Suprapubic skin (tissue), 4 donors: Measurements from ENCODE around the gene CASP14.

Experiments
- EP300 ChIP-seq: sonication (generic); formaldehyde crosslinking; IDR thresholded peaks from one replicate; pipeline ENCODE4 v1.6.1; 2017; ENCODE audit warnings: antibody characterized with exemption
- POLR2A ChIP-seq, 2 donors: fragments of 450-650 bp; IDR thresholded peaks; one replicate each; pipeline ENCODE4 v1.6.1; 2017; ENCODE audit warnings: antibody characterized with exemption in 2 of 2, mild to moderate bottlenecking in 2 of 2, moderate library complexity in 2 of 2
- POLR2AphosphoS5 ChIP-seq, 3 donors: sonication (generic); formaldehyde crosslinking; IDR thresholded peaks; one replicate each; pipeline ENCODE4 v1.6.1; 2017; ENCODE audit warnings: antibody characterized with exemption in 3 of 3
- TF ChIP-seq, protein P1 (sequence below), 2 donors: fragments of 200-600 bp in 1 of 2; fragments of 450-650 bp in 1 of 2; sonication (generic) in 1 of 2; IDR thresholded peaks; one replicate each; pipeline ENCODE4 v1.5.1; 2016 to 2019; ENCODE audit warnings: antibody characterized with exemption in 2 of 2, mild to moderate bottlenecking in 1 of 2, moderate library complexity in 1 of 2

DNA sequence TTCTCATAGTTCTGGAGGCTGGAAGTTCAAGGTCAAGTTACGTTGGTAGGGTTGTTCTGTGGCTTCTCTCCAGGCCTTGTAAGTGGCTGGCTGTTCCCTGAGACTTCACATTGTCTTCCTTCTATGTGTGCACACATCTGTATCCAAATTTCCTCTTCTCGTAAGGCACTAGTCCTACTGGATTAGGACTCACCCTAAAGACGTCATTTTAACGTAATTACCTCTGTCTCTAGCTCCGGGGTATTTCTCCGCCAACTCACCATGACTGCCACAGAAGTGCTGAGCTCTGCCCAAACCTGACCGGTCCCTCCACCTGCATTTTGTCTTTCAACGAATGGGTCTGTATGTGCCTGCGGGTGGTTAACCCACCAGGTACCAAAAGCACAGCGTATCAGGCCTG, 49.2 kb downstream of the CASP14 start:
- TF ChIP-seq POLR2A (IDR thresholded peaks at IDR 0.05) (no peak), POLR2AphosphoS5 (IDR thresholded peaks at IDR 0.05) (no peak), EP300 (no peak)
- TF ChIP-seq, protein P1, sequence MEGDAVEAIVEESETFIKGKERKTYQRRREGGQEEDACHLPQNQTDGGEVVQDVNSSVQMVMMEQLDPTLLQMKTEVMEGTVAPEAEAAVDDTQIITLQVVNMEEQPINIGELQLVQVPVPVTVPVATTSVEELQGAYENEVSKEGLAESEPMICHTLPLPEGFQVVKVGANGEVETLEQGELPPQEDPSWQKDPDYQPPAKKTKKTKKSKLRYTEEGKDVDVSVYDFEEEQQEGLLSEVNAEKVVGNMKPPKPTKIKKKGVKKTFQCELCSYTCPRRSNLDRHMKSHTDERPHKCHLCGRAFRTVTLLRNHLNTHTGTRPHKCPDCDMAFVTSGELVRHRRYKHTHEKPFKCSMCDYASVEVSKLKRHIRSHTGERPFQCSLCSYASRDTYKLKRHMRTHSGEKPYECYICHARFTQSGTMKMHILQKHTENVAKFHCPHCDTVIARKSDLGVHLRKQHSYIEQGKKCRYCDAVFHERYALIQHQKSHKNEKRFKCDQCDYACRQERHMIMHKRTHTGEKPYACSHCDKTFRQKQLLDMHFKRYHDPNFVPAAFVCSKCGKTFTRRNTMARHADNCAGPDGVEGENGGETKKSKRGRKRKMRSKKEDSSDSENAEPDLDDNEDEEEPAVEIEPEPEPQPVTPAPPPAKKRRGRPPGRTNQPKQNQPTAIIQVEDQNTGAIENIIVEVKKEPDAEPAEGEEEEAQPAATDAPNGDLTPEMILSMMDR (IDR thresholded peaks at IDR 0.05), result no peak
